HG03342 (cell line): Measurements from ENCODE around the gene LIMS1.
A peak's percentile ranks its signal among the peaks of the same experiment; 100 is the strongest.
"Not testable (repeated sequence)": the region's sequence is repeated elsewhere in the genome, so short reads cannot be mapped to it uniquely, and the experiment has no call there.

Experiments used
- ATAC-seq: cut with Tn5 transposase; IDR thresholded peaks from one replicate; pipeline ENCODE4 v1.9.1; 2021; ENCODE audit warnings: mild to moderate bottlenecking, moderate library complexity; ENCODE audit not compliant: unreplicated experiment

LIMS1 gene, protein sequence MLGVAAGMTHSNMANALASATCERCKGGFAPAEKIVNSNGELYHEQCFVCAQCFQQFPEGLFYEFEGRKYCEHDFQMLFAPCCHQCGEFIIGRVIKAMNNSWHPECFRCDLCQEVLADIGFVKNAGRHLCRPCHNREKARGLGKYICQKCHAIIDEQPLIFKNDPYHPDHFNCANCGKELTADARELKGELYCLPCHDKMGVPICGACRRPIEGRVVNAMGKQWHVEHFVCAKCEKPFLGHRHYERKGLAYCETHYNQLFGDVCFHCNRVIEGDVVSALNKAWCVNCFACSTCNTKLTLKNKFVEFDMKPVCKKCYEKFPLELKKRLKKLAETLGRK

DNA sequence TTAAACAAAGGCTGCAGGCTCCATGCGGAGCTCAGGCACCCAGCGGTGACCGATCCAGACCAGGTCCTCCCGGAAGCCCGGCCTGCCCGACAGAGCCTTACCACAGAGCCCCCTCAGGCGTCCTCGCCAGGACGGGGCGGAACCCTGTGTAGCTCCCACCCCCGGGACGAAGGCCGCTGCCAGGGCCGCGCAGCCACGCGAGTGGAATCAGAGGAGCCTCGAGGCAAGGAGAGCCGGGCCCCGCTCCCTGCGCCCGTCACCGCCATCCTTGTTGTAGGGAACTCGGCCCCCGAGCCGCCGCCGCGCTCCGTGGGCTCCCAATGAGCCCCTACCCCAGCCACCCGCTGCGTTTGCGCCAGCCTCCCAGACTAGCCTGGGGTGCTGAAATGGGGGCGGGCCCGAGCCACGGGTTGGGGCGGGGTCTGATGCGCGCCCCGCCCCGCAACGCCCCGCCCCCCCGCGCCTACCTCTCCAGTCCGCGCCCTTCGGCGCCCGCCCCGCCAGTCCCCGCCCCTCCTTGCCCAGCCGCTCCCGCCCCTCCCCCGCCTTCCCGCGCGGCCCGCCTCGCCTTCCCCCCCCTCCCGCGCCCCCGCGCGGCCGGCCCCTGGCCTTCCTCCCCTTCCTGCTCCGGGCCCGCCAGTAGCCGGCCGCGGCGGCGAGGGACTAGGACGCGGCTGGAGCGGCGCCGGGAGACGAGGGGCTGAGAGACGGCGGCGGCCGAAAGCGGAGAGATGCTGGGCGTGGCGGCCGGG is at the start of gene LIMS1:
Gene LIMS1 (plus strand): TSS at position 639 of the 752 bp plus-strand sequence. CDS start 93 bp downstream, at position 732.
- ATAC-seq, result peak; percentile 84

DNA sequence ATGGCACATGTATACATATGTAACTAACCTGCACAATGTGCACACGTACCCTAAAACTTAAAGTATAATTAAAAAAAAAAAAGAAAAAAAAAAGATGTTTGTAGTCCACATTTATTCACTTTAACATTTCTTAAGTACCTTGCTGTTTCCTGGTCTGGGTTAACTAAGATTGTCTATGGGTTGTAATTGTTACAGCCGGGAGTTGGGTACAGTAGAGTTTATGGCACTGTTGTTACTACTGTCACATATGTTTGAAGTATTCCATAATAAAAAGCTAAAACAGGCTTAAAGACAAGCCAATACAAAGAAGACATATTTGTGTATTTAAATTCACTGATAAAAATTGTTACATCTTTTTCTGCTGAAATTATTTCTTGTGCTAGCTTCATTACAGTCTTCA is 49.0 kb upstream of the LIMS1 start:
- no peak for ATAC-seq

- ATAC-seq, result no peak
Measured at GRCh38 chr2:108490506-108491122, 43.7 kb upstream of the LIMS1 start.

DNA sequence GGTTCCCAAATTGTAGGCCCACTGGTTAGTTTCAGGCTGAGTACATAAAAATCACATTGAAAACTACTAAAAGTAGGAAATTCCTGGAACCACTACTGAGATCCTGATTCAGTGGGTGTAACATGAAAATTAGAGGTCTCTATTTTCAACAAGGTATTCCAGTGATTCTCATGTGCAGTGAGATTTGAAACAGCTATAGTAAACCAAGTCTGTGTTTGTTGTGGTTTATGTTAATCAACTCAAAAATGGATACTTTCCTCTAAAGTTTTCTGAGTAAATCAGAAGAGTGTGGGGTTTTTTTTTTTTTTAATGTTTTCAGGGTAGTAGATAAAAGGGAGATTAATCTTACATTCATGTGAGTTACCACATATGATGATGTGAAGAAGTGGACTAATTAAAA is 42.4 kb upstream of the LIMS1 start:
- ATAC-seq, result no peak

DNA sequence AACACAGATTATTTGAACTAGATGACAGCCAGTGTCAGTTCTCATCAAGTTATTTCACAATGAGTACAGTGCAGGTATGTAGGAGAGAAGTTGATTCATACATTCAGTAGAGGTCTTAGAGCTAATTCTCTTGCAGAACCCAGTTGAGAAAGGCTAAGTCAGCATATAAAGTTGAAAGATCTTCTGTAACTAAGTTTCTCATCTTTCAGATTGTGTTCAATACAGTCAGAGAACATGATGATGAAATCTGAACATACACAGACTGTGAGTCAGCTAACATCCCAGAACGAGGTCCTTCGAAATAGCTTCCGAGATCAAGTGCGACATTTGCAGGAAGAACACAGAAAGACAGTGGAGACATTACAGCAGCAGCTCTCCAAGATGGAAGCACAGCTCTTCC is 41.9 kb upstream of the LIMS1 start:
- ATAC-seq, result no peak

- ATAC-seq, result not testable (repeated sequence)
Measured at GRCh38 chr2:108496167-108496566, 38.1 kb upstream of the LIMS1 start.

- not testable (repeated sequence) for ATAC-seq
Measured at GRCh38 chr2:108507620-108508019, 26.6 kb upstream of the LIMS1 start.

GRCh38 chr2:108512431-108512830 is 21.8 kb upstream of the LIMS1 start:
- not testable (repeated sequence) for ATAC-seq

DNA sequence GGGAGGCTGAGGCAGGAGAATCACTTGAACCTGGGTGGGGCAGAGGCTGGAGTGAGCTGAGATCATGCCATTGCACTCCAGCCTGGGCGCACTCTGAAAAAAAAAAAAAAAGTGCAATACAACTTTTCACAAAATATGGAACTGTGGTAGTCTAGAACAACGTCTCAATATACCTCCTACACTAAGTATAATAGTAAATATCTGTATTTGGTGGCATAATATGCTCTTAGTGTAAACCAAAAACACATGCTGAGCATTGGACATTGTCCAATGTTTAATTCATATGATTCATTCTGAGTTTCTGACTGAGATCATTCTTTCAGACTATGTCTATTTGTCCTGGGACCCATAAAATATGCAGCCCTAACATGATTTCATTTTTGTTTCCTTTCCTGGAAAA is 19.8 kb upstream of the LIMS1 start:
- not testable (repeated sequence) for ATAC-seq

- not testable (repeated sequence) for ATAC-seq
Measured at GRCh38 chr2:108524688-108525087, 9.6 kb upstream of the LIMS1 start.

DNA sequence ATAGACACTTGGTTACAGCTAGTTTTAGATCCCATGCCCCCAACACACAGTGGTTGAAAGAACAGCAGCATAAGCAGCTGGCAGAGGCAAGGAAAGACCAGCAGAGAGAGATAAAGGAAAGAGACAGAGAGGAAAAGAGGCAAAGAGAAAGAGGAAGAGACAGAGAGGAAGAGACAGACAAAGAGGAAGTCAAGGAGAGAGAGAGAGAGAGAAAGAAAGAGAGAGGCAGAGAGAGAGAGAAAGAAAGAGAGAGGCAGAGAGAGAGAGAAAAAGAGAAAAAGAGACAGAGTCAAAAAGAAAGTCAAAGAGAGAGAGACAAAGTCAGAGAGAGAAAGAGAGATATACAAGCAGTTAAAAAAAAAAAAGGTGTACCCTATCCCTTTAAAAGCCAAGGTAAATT is 9.0 kb upstream of the LIMS1 start:
- not testable (repeated sequence) for ATAC-seq

DNA sequence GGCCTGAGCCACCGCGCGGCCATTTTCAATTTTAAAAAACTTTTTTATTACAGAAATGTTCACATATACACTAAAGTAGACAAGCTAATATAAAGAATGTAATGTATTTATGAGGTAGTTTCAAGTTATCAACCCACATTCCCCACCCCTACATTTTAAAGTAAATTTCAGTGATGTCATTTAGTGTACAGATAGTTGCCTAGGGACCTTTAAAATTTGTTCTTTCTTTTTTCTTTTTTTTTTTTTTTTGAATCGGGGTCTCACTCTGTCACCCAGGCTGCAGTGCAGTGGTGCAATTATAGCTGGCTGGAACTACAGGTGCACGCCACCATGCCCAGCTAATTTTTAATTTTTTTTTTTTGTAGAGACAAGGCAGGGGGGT is 2.6 kb upstream of the LIMS1 start:
- ATAC-seq, result no peak

- peak; percentile 39 for ATAC-seq
Measured at GRCh38 chr2:108534584-108535356, 500 bp downstream of the LIMS1 start.

DNA sequence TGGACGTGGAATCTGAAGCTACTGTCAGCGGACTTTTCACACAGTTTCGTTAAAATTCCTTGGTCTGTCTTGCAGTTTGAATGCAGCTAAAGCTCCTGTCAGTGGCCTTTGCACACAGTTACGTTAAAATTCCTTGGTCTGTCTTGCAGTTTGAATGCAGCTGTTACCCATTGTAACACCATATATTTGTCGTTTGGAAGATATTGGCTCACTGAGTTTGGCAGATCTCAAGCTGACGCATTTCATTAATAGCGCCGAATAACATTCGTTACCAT is 1.0 kb downstream of the LIMS1 start:
- no peak for ATAC-seq

DNA sequence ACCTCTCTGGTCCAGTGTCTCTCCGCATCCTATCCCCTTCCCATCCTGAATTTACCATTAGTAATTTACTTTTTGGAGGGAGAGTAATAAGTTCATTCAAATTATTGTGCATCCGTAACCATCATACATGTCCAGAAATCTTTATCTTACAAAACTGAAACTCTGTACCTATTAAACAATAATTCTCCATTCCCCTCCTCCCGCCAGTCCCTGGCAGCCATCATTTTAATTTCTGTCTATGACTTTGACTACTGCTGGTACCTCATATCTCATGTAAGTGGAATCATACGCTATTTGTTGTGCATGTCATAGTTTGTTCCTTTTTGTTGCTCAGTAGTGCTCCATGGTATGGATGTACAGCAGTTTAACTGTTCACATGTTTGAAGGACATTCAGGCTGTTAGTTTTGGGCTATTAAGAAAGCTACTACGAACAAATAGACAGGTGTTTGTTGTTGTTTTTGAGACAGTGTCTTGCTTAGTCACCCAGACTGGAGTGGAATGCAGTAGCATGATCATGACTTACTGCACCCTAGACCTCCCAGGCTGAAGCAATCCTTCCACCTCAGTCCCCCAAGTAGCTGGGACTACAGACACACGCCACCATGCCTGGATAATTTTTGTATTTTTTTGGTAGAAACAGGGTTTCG is 2.0 kb downstream of the LIMS1 start:
- ATAC-seq, result no peak

DNA sequence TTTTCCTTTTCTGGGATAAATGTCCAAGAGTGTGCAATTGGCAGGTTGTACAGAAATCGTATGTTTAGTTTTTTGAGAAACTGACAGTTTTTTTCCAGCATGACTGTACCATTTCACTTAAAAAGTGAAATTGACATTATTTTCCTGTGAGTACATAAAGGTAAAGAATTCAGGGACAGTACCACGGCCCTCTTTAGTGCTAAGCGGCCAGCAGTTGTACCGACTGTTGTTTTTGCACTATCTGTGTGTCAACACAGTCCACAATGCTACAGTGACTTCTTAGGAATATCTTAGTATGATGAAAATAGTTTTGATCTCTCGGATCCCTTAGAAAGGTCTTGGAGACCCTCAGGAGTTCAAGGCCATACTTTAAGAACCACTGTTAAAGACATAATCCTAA is 2.6 kb downstream of the LIMS1 start:
- no peak for ATAC-seq

DNA sequence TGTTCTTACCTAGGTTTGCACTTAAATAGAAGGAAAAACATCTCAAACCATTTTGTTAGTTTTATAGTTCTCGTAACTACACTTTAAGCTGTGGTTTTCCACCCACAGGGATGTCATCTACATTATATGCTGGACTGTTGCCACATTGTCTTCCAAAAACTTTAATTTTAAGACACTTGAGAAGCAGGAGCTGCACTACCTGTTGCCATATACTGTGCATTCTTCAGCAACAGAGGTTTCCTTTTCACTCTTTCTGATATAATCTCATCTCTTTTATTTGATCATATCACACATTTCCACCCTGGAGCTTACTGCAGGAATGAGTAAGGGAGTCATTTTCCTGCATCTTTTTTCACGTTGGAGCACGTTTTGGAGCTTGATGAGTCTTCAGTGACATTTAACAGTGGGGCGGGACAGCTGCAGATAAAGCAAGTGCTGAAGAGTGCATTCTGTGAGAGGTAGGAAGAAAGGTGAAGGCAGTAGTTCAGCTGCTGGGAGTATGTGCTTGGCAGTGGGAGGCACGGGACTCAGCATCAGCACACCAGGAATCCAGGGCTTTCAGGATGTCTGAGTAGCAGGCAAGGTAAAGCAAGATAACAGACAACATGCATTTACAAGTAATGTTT is 3.8 kb downstream of the LIMS1 start:
- no peak for ATAC-seq

DNA sequence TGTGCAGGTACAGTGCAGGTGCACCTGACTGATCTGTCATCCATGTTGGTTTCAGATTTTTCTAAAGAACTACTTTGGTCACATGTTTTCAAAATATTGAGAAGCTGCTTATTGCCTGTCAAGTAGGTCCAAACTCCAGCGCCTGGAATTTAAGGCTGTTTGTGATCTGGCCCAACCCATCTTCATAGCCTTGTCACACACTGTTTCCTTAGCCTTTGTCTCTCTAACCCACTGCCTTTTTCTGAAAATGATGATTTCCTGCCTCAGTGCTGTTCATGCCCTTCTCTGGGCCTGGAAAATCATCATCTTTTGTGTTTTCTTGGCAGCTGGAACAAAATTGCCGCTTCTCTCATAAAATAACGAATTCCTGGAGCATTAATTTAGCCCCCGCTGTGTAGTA is 7.2 kb downstream of the LIMS1 start:
- ATAC-seq, result no peak

DNA sequence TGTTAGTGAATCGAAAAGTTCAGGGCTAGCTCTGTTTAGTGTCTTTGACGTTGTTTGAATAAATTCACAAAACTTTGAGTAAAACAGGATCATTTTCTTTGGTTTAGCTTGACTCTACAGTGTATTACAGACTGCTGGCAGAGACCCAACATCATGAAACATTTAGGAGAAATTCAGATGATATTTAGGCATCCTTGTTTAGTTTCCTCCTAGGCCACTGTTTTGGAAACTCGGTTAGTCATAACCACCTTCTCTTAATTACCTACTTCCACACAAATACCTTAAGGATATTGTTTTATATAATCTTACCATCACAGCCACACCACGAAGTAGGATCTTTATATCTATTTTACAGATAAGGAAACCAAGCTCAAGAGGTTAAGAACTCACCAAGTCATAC is 7.8 kb downstream of the LIMS1 start:
- ATAC-seq, result no peak

DNA sequence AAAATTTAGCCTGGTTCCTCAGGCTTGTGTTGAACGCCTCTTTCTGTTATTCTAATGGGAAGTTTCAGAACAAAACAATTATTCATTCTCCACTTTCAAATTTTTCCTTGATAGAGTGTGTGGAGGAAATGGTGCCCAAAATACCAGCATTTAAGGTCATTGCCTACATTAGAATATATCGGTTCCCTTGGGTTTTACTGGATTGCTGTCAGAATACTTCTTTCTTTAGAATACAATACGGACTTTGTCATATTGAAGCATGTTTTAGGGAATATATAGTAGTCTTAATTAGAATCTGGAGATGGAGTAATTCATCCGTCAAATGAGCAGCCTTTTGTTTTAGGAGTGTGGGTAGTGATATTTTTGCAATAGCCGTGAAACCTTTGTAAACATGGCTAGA is 13.3 kb downstream of the LIMS1 start:
- ATAC-seq, result no peak
